ENCODE data around the gene BLID. TPM values are rescaled to one million over a fixed set of nuclear protein-coding genes. Genes with fewer than 3 reads are reported as not detected.

Gene BLID
- total and polyA plus RNA-seq, 2 of the 8 experiments (the other 6 are each of a cell fraction or from before 2014, with no cell fraction given), result not detected

GRCh38 chr11:122162095-122162494 is 46.1 kb upstream of the BLID start:
- no peak overlapping the region for H2BK12ac ChIP-seq (ENCODE audit: low read depth, low read length)
- H3K4me1 ChIP-seq (replicated peaks in 1 of 4; ENCODE audit: control insufficient read depth in 3 of 4, insufficient read depth in 4 of 4, low read length in 3 of 4), result peaks cover 0 to 7% (median 4%) of the 10 kb centered on the region in 4 experiments; a peak in 3 of 7 replicates
- H4K8ac ChIP-seq (ENCODE audit: extremely low read depth, insufficient read depth, low read length), result no peak overlapping the region
- H4K20me1 ChIP-seq (replicated peaks in 1 of 2; ENCODE audit: control insufficient read depth in 1 of 2, insufficient read depth in 2 of 2, low read length in 2 of 2), result no peaks in the 10 kb centered on the region
- ChIA-PET POLR2A (ENCODE audit: partially characterized antibody) (no interaction called here), CTCF (ENCODE audit: partially characterized antibody) (no interaction called here)
- H3K79me1 ChIP-seq (ENCODE audit: low read depth, low read length), result no peaks in the 10 kb centered on the region
- H3K9me3 ChIP-seq (ENCODE audit: insufficient read depth in 2 of 2, low read depth in 1 of 2, low read length in 1 of 2), result no peaks in the 10 kb centered on the region
- H3K14ac ChIP-seq (ENCODE audit: insufficient read length), result no peak overlapping the region
- no peaks in the 10 kb centered on the region for H3K27me3 ChIP-seq (replicated peaks in 1 of 4; ENCODE audit: control insufficient read depth in 3 of 4, extremely low read depth in 1 of 4, insufficient read depth in 3 of 4, low read length in 3 of 4)
- no peak overlapping the region for H2AFZ ChIP-seq (ENCODE audit: low read length)
- H2AK5ac ChIP-seq (ENCODE audit: low read depth, low read length), result no peak overlapping the region
- no peak for DNase-seq (ENCODE audit: low read depth in 1 of 2, low spot score in 2 of 2)
- no peak overlapping the region for H3K9ac ChIP-seq (replicated peaks in 1 of 4; ENCODE audit: extremely low read depth in 1 of 4, low read depth in 3 of 4, low read length in 3 of 4)
- H3K36me3 ChIP-seq (ENCODE audit: control insufficient read depth in 2 of 4, insufficient read depth in 4 of 4, low read length in 3 of 4), result no peaks in the 10 kb centered on the region
- no peak overlapping the region for H3K56ac ChIP-seq (replicated peaks; ENCODE audit: insufficient read length, low read depth, low read length)
- no peak for FAIRE-seq
- no peak overlapping the region for H4K91ac ChIP-seq (replicated peaks; ENCODE audit: insufficient read length, low read length)
- no peak overlapping the region for H4K5ac ChIP-seq (ENCODE audit: insufficient read length, low read depth, low read length)
- no peak overlapping the region for H3K4me2 ChIP-seq (ENCODE audit: insufficient read depth in 1 of 2, low read depth in 2 of 2, low read length in 2 of 2)
- WGBS, 2 experiments (ENCODE audit: extremely low coverage in 1 of 2, insufficient coverage in 1 of 2, insufficient read length in 1 of 2, insufficient replicate concordance in 2 of 2, low coverage in 1 of 2, low lambda C conversion rate in 2 of 2, missing lambda C conversion rate in 1 of 2), result 93% methylated on average over 2 of the region's 2 CpGs; no CpG with 5 or more reads in 1 of the 2 experiments
- no peak overlapping the region for H3K23ac ChIP-seq (ENCODE audit: insufficient read length)
- H3K4ac ChIP-seq (replicated peaks; ENCODE audit: insufficient read length, low read depth, low read length), result no peak overlapping the region
- no peak overlapping the region for H2BK5ac ChIP-seq (ENCODE audit: low read depth, low read length)
- no peak overlapping the region for H3K4me3 ChIP-seq (ENCODE audit: extremely low read depth in 1 of 4, insufficient read depth in 2 of 4, low read depth in 3 of 4, low read length in 4 of 4)
- TF ChIP-seq SP4 (IDR thresholded peaks at IDR 0.05; ENCODE audit: low read length) (no peak), ATF2 (IDR thresholded peaks at IDR 0.05; ENCODE audit: low read length) (no peak), SIN3A (conservative IDR thresholded peaks at IDR 0.05 in 1 of 2, IDR thresholded peaks at IDR 0.05 in 1 of 2; ENCODE audit: low read depth in 1 of 2, low read length in 2 of 2) (no peak), YY1 (IDR thresholded peaks at IDR 0.05; ENCODE audit: low read depth, low read length) (no peak), CBX8 (IDR thresholded peaks at IDR 0.05; ENCODE audit: borderline replicate concordance, low read depth, low read length) (no peak), CREB1 (IDR thresholded peaks at IDR 0.05) (no peak), GTF2F1 (IDR thresholded peaks at IDR 0.05; ENCODE audit: borderline replicate concordance, low read depth, low read length) (no peak), FOSL1 (IDR thresholded peaks at IDR 0.05; ENCODE audit: insufficient read depth, low read depth, low read length) (no peak), CHD1 (IDR thresholded peaks at IDR 0.05; ENCODE audit: low read depth, low read length) (no peak)
- no peak overlapping the region for H2BK120ac ChIP-seq (replicated peaks; ENCODE audit: low read depth, low read length)
- no peak overlapping the region for H2BK20ac ChIP-seq (ENCODE audit: low read length)
- H2BK15ac ChIP-seq (ENCODE audit: low read length), result no peak overlapping the region
- no peaks in the 10 kb centered on the region for H3K23me2 ChIP-seq (ENCODE audit: low read depth, low read length)
- no peak overlapping the region for H3K27ac ChIP-seq (ENCODE audit: low read depth, low read length)
- H3K18ac ChIP-seq (ENCODE audit: extremely low read depth, low read length), result no peak overlapping the region
- H3K79me2 ChIP-seq (ENCODE audit: control insufficient read depth in 1 of 2, insufficient read depth in 2 of 2, low read length in 2 of 2), result no peaks in the 10 kb centered on the region
